GM21825 (cell line): ENCODE data around the gene MACROD1.
"Not testable (repeated sequence)": the region's sequence is repeated elsewhere in the genome, so short reads cannot be mapped to it uniquely, and the experiment has no call there.

Experiments
- ATAC-seq: cut with Tn5 transposase; IDR thresholded peaks from one replicate; pipeline ENCODE4 v1.9.1; 2021; ENCODE audit warnings: mild to moderate bottlenecking, moderate library complexity; ENCODE audit not compliant: unreplicated experiment

The MACROD1 gene

DNA sequence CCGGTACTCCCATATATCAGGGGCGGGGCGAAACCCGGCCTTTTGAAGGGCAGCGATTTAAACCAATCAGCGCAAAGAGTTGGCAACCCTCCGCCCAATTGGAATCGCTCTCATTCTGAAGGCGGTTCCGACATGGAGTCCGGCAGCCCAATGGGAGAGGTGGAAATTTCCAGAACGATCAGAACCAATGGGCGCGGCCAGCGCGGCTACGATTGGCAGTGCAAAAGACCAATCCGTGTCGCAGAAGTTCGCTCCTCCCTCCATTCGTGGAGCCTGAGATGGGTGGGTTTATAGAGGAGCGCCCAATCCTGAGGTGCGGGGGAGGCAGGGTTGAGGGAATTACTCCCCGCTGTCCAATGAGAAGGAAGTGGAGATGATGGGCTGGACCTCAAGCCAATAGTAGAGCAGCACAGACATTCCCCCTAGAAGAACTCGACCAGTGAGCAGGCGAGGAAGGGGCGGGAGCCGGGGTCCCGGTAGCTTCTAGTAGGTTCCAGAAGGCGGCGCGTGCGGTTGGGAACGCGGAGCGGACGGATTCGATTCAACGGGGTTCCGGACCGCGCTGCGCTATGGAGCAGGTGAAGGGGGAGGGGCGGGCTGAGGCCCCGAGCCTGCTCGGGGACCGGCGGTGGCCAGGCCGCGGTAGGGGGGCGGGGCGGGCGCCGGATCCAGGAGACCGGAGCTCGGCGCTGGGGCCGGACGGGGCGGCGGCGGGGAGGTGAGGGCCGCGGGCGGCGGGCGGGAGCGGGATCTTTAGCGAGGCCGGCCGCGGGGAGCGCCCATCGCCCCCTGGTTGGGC, 20.0 kb upstream of the MACROD1 start, which contains the start of gene STIP1:
Gene STIP1 (plus strand): TSS at position 479 of the 799 bp plus-strand sequence. CDS start 91 bp downstream, at position 570.
- peak; percentile 76 for ATAC-seq

DNA sequence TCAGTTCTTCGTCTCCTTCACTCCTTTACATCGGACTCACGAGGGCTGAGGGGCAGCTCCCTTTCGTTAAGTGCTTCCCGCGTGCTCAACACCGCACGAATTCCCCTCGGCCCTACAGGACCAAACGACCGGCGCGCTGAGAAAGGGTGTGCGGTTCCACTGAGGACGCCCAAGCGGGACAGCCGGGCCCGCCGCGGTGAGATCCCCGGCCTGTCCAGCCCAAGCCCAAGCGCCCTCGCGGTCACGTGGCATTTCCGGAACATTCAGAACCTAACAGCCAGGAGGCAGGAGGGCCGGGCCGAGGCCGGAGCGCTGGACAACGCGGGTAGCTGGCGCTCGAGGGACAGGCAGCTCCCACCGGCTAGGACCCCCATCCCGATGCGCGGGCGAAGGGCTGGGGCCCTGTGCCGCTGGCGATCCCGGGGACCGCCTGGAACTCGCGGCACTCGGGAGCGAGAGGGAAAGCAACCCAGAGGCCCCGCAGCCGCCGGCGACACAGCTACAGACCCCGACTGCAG, 19.3 kb upstream of the MACROD1 start:
- ATAC-seq = peak; percentile 10

DNA sequence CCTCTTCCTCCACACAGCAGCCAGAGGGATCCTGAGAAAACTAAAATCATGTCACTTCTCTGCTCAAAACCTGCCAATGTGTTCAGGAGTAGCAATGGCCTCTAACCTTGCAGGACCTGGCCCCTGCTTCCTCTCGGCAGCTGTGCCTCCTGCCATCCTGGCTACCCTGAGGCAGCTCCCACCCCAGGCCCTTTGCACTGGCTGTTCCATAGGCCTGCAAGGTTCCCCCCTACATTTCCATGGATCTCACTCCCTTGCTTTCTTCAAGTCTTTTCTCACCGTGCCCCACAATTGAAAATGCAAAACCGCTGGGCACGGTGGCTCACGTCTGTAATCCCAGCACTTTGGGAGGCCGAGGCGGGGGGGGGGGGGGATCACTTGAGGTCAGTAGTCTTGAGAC, 18.0 kb upstream of the MACROD1 start:
- no peak for ATAC-seq

DNA sequence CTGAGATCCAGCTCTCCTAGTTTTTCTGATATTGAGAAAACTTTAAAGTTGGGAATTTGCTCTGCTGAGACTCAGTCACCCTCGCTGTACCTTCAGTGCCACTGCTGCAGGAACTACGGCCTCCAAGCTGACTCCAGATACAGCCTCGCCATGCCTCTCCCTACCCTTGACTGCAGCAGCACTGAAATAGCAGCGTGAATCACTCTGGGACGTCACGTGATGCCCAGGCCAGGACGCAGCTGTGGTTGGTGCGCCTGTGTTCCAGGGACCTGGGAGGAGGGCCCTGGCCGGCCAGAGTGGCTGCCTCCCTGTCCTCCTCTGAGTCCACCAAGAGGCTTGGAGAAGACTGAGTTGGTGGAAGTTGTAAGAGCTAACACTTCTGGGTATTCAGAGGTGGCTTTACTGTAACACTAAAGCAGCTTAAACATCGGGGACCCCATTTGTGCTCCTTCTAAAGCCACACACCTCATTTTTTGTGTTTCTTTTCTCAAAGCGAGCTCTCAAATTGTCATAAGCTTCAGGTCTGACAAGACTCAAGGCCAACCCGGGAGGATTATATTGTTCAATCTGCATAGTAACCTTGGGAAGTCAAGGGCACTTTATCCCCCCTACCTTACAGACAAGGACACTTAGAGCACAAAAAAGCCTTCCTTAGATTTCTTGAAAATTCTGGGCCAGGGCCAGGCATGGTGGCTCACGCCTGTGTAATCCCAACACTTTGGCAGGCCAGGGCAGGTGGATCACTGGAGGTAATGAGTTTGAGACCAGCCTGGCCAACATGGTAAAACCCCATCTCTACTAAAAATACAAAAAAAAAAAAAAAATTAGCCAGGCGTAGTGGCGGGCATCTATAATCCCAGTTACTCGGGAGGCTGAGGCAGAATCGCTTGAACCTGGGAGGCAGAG, 15.8 kb upstream of the MACROD1 start:
- ATAC-seq = no peak

DNA sequence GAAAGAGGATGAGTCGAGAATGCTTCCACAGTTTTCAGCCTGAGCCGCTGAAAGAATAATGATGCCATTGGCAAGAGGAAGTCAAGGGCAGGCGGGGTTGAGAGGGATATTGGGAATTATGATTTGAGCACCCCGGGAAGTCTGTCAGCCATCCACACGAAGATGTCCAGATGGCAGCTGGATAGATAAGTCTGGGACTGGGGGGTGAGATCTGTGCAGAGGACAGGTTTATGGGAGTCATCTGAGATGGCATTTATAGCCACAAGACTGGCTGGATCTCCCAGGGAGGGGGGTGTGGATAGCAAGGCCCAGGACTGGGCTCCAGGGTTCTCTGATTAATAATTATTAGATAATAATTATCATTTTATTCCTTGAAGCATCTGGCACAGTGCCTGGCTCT, 15.0 kb upstream of the MACROD1 start:
- no peak for ATAC-seq

DNA sequence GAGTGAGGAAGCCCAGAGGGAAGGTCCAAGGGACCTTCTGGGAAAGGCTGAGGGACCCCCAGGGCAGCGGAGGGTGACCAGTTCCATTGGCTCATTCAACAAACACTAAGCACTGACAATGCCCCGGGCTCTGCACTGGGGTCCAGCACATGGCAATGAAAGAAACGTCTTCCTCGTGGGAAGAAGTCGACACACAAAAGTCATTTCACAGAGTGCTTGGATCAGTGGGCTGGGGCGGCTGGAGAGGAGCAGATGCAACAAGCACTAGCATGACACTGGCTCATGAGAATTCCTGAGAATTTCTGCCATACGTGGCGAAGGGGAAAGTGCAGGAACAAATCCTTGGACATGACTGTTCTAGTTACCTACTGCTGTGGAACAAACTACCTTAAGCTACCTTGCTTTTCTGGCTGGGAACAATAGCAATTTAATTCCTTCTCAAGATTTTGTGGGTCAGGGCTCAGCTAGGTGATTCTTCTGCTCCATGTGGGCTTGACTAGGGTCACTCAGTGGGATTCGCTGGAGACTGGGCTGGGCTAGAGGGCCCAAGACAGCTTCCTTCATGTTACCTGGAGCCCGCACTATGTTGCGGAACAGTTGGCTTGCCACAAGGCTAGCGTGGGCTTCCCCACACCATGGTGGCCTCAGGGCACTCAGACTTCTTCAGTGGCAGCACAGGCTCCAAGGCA, 13.2 kb upstream of the MACROD1 start:
- ATAC-seq = no peak

DNA sequence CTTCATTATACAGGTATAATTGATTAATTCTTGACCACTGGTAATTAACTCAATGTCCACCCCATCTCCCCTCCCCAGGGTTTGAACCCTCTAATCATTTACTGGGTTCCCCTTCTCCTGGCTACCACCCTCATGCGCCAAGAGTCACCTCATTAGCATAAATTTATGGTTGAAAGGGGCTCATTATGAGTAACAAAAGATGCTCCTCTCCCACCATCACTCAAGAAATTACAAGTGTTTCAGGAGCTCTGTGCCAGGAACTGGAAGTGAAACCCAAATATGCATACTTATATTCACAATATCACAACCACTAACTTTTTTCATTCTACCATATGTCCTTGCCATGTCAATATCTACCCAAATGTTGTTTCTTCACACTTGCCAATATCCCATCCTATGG, 12.3 kb upstream of the MACROD1 start:
- ATAC-seq = no peak

DNA sequence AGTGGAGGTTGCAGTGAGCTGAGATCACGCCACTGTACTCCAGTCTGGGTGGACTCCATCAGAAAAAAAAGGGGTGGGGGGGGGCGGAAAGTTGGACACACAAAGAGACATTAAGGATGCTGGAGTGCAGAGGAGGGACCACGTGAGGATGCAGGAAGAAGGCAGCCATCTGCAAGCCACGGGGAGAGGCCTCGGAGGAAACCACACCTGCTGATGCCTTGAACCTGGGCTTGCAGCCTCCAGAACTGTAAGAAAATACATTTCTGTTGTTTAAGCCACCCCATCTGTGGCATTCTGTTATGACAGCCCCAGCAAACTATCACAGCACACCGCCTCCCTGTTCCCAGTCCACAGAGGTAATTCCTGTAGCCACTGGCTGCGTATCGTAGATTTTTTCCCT, 10.8 kb upstream of the MACROD1 start:
- ATAC-seq = no peak

DNA sequence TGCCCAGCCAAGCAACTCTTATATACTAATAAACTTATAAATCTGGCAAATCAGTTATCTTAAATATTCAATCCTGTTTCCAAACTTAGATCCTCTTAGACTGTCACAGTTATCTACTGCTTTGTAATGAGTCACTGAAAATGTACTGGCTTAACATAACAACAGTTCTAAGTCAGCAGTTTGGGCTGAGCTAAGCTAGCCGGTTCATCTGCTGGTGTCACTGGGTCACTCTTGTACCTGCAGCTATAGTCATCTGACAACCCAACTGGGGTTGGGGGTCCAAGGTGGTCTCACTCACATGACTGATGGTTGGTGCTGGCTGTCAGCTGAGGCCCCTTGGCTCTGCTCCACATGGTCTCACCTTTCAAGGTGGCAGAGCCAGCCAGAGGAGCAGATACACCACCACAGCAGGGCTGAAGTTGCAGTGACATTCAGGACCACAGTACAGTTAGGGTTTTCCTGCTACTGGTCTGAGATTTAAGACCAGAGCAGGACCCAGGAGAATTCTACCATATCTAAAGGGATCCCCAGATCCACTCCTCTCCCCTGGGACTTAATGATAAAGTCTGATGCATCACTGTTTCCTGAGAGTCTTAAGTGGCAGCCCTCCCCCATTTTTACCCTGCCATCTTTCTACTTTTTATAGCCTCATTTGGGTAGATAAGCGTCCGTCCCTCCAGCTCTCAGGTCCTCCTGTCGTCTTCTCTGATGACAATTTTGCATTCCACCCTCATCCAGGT, 7.9 kb upstream of the MACROD1 start:
- no peak for ATAC-seq

DNA sequence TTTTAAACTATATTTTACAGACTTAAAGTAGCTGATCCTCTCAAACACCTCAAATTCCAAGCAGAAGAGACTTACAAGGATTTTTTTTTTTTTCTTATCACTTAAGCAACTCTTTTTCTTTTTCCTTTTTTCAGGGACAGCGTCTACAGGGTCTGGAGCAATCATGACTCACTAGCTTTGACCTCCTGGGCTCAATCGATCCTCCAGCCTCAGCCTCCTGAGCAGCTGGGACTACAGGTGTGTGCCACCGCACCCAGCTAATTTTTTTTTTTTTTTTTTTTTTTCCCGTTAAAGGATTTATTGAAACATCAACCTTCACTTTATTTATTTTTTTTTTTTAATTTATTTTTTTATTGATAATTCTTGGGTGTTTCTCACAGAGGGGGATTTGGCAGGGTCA, 4.5 kb upstream of the MACROD1 start:
- no peak for ATAC-seq

DNA sequence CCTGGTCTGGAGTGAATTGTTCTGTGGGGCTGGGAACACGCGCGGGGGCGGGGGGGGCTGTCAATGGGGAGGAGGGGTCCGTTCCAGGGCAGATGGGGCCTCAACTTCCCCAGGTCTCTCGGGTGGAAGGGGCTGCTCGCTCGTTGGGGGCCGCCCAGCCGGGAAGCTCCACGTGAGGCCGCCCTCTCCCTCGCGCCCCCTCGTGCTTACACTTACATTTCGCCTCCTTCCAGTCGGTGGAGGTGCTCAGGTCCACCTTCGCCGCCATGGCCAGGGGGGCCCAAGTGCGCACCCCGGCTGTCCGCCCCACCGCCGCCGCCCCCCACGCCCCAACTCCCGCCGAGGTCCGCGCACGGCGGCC, 452 bp downstream of the MACROD1 start:
- peak; percentile 14 for ATAC-seq

DNA sequence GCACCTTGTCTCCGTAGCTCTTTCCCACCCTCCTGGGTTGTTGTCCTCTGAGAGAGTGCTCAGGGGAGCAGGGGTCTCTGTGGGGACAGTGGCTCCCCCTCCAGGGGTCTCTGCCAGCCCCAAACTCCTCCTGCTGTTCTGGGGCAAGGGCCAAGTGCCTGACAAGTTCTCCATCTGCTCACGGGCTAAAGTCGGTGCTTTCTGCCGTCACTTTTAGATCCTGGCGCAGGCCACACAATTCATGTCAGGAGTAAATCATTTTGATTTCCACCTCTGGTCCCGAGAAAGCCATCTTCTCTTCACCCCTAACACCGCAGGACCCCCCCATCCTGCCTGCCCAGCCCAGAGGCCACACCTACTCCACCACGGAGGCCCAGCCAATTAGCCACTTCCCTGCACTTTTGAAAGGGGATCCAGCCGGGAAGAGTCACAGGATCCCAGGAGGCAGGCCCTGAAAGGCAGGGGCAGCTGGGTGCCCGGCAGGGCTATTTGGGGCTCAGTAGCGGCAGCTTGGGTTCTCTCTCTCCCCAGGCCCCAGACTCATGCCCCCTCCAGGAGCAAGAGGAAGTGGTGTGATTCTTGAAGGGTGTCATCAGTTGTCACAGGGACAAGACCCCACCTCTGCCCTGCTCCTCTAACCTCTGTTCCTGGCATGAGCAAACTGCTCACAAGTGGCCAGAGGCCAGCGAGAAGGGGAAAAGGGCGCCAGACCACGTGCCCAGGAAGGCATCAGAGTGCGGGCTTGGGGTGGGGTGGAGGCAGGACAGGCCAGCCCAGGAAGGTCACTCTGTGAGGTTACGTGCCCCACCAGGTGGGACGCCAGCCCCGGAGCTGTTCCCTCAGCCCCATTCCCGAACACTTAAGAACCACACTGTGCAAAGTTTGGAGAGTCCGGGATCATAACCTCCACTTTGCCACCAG, 1.3 kb downstream of the MACROD1 start:
- no peak for ATAC-seq

DNA sequence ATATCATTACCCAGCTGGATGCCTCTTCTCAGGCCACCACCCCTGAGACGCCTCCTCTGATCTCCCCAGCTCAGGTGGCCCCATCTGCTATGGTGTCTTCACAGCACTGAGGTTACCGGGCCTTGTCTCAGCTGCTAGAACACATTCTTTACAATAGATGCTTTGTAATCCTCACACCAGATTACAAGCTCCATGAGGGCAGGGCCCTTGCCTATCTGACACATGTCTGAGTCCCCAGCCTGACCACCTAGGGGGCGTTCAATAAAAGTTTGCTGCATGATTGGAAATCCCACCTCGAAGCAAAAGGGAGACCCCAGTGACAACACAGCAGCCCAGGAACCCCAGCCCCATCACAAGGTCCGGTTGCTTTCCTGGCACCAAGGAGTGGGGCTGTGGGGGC, 2.0 kb downstream of the MACROD1 start:
- ATAC-seq = no peak

DNA sequence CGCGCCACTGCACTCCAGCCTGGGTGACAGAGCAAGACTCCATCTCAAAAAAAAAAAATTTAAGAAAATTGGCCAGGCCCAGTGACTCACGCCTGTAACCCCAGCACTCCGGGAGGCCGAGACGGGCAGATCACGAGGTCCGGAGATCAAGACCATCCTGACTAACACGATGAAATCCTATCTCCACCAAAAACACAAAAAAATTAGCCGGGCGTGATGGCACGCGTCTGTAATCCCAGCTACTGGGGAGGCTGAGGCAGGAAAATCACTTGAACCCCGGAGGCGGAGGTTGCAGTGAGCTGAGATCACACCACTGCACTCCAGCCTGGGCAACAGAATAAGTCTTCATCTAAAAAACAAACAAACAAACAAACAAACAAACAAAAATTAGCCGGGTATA, 3.1 kb downstream of the MACROD1 start:
- not testable (repeated sequence) for ATAC-seq

DNA sequence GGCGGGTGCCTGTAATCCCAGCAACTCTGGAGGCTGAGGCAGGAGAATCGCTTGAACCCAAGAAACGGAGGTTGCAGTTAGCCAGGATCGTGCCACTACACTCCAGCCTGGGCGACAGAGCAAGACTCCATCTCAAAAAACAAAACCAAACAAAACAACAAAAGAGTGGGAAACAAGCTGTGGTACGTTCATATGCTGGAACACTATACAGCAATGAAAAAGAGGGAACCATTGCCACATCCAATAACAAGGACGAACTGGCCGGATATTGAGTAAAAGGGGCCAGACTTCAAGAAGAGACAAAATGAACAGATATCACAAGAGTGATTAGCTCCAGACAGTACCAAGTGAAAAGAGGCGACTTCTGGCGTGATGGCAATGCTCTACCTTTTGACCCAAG, 4.9 kb downstream of the MACROD1 start:
- no peak for ATAC-seq

DNA sequence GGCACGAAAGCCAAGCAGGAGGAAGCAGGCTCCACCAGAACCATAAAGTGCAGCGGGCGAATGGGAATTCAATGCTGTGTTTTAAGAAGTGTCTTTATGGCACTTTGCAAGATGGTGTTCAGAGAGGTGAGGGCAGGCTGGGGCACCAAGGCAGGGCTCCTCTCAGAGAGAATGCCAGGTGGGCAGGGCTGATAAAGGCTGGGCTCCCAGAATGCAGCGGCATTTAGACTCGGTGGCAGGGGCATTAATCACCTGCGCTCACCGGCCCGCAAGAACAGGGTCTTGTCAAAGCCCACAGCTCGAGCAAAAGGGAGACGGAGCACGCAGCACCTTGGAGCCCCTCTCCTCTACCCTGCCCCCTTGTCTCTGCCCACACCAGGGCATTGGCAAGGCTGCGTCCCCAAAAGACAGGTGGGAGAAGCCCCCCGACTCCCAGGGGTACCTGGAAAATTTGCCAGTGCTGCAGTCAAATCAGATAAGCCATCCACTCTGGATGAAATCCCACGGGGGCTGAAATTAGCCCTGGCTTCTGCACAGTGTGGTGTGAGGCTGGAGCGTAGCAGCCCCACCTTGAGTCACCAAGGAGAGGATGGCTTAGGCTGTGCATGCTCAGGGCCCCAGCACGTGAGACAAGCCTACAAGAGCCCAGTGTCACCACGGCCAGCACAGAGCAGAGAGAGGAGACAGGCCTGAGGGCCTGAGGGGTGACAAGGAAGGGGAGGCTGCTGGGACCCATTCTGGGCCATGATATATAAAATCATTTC, 8.1 kb downstream of the MACROD1 start:
- ATAC-seq = no peak

DNA sequence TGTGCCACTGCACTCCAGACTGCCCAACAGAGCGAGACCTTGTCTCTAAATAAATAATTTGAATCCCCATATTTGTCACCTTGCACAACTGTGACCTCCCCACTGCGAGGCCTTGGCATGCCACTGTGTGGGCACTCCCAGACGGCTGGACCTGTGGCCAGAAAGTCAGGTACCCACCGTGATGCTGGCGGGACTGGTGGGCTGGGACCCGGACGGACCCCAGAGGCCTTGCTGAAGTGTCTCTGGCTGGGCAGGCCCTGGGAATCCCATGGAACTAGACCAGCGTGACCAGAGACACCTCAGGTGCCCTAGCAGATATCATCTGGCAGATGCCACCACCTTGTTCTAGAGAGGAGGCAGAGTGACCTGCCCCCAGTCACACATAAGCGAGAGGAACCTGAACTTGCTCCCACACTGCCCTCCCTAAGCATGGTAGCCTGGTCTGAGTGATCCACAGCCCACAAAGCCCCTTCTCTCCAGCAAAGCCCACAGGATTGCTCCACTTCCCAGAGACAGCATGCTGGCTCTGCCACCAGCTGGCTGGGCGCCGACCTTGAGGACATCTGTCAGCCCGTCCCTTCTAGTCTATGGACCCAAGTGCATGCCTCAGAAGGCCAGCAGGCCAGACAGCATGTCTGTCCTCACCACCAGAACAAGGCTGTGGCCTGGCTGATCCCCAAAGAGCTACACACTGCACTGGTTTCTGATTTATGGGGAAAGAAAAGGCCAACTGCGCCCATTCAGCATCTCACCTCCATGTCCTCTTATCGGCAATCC, 9.5 kb downstream of the MACROD1 start:
- no peak for ATAC-seq

DNA sequence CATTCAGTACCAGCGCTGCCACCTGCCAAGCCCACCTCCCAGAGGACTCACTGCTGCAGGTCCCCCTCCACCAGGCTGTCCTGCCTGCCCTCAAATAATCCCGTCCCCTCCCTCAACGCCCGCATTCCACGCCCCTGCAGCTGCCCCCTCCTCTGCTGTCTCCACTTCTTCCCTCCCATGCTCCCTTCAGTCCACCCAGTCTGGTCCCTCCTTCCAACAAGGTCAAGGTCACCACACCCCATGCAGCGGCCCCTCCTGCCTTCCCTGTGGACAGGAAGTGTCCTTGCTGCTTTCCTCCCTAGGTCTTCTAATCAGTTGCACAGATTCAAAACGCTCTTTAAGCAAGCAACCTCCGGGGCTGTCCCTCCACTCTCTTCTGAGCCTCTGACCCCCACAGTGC, 12.1 kb downstream of the MACROD1 start:
- ATAC-seq = no peak
